ENCODE data around the gene ADGRA3.

DNA sequence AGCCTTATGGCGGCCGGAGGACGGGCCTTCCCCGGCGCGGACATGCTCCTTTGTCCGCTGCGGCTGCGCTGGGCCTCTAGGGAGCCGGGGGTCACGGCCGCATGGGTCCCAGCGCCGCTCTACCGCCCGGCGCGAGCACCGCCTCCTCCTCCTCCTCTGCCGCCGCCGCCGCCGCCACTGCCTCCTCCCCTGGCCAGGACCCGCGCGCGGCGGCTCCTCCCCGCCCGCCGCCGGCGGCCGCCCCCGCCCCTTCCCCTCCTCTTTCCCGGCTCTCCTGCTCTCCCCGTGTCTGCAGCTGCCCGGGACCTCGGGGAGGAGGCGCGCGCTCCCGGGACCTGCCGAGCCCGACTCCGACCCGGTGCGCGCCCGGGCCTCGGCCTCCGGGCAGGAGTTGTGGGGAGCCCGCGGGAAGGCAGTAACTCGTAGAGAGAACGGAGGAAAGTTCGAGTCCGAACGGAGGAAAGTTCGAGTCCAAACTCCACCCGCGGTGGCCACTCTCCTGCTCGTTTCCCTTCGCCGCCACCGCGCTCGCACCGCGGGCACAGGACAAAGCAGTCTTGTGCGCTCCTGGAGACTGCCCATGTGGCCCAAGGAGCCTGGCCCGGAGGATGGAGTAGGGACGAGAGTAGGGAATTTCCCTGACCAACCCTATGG is at the start of gene ADGRA3:
- TF ChIP-seq, protein P1, sequence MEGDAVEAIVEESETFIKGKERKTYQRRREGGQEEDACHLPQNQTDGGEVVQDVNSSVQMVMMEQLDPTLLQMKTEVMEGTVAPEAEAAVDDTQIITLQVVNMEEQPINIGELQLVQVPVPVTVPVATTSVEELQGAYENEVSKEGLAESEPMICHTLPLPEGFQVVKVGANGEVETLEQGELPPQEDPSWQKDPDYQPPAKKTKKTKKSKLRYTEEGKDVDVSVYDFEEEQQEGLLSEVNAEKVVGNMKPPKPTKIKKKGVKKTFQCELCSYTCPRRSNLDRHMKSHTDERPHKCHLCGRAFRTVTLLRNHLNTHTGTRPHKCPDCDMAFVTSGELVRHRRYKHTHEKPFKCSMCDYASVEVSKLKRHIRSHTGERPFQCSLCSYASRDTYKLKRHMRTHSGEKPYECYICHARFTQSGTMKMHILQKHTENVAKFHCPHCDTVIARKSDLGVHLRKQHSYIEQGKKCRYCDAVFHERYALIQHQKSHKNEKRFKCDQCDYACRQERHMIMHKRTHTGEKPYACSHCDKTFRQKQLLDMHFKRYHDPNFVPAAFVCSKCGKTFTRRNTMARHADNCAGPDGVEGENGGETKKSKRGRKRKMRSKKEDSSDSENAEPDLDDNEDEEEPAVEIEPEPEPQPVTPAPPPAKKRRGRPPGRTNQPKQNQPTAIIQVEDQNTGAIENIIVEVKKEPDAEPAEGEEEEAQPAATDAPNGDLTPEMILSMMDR (conservative IDR thresholded peaks at IDR 0.05; ENCODE audit: low read length) = no peak
- no peak for TF ChIP-seq EZH2phosphoT487 (IDR thresholded peaks at IDR 0.05; ENCODE audit: borderline replicate concordance)
